Measurements from ENCODE around the gene EVX2.

- TF ChIP-seq CTCF (IDR thresholded peaks at IDR 0.05) (peak; percentile 22 to 49 (median 38)), POLR2A (IDR thresholded peaks at IDR 0.05) (no peak)
These were observed 2.4 kb upstream of the EVX2 start for GRCh38 chr2:176085861-176086771.
